CD4-positive, alpha-beta T cell treated with Interleukin-17A for 4 hours (primary cell): Measurements from ENCODE around the gene CNKSR3.
"Not testable (repeated sequence)": the region's sequence is repeated elsewhere in the genome, so short reads cannot be mapped to it uniquely, and the experiment has no call there.

Experiments
- DNase-seq: peaks from one replicate; pipeline ENCODE4 v3.0.0-alpha.2; 2020; ENCODE audit warnings: mixed read lengths

CNKSR3 gene

DNA sequence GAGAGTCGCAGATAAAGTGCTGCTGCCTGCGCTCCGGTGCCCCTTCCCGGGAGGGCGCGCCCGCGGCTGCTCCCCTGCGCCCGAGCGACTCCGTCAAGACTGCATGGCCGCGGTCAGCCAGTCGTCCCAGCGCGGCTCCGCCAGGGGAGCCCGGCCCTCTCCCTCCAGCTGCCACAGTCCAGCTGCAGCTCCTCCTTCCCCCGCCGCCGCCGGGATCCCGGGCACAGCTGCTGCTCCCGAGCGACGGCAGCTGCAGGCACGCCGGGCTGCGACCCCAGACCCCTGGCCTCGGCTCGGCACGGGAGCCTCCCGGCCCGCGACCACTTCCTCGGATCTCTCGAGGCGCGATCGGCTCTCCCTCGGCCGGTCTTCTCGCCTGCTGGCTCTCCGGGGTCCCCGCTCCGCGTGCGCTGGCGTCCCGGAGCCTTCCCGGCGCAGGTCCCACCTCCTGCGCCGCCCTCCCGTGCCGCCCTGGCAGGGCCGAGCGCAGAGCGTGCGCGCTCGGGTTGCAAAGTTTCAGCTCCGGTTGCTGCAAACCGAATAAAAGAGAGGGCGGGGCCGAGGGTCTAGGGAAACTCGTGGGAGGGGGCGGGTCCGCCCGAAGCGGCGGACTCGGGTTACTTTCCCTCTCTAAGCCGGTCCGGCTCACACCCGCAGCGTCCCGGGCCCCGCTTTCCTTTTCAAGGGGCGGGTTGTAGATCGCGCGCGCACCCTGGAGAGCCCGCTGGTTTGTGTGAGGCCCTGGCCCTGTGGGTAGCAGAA, at the start of gene CNKSR3:
CNKSR3 (minus strand) TSS at position 542 of the 762 bp plus-strand sequence. CDS start 571 bp downstream, outside the sequence.
- DNase-seq, result peak; percentile 6

DNA sequence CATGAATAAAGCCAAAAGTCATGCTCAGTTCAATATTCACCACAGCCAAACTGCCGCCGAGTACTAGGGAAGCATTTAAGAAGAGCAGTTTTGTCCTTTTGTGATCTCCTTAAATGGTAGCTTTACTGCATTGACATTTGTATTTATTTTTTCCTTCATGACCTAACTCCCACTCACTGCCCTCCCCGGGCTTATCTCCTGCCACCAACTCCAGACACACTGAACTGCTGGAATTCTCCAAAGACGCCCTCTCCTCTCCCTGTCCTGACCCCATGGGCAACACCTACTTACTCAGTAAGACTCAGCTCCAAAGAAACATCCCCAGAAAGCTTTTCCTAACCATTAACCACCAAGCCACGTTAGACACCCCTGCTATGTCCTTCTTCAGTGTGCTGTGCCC, 48.5 kb upstream of the CNKSR3 start:
- no peak for DNase-seq

DNA sequence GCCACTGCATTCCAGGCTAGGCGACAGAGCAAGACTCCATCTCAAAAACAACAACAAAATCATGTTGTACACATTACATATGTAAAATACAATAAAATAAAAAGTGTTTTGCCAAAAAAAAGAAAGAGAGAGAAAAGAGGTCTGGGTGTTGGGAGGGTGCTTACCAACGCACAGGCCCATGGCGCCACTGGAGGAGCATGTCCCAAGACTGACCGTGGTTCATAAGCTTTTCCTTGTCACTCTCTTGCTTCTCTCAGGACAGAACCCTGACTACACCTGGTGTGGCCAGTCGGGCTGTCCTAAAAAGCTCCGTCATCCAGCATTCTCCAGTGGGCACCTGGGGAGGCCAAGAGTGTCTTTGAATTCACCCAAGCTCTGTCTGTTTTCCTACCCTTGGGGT, 48.0 kb upstream of the CNKSR3 start:
- DNase-seq, result no peak

- DNase-seq, result no peak
These were observed 44.7 kb upstream of the CNKSR3 start for GRCh38 chr6:154555073-154555677.

- no peak for DNase-seq
These were observed 44.0 kb upstream of the CNKSR3 start for GRCh38 chr6:154554491-154554890.

DNA sequence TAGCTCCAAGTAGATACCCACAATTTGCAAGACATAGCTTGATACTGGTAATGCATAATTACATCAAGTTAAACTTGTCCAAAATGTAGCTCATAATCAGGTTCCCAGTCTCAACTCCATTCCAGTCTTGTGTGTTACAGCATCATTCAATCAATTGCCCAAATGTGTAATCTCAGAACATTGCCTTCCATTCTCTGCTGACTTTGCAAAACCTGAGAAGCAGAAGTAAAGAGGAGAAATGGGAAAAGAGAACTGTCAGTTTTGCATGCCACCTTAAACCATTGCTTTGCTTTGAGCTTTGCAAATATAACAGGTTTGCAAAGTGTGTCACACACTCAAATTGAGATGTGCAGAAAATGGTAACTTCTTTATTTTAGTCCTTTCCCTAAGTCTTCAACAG, 40.3 kb upstream of the CNKSR3 start:
- DNase-seq, result no peak

GRCh38 chr6:154549179-154549578, 38.7 kb upstream of the CNKSR3 start:
- DNase-seq, result no peak

DNA sequence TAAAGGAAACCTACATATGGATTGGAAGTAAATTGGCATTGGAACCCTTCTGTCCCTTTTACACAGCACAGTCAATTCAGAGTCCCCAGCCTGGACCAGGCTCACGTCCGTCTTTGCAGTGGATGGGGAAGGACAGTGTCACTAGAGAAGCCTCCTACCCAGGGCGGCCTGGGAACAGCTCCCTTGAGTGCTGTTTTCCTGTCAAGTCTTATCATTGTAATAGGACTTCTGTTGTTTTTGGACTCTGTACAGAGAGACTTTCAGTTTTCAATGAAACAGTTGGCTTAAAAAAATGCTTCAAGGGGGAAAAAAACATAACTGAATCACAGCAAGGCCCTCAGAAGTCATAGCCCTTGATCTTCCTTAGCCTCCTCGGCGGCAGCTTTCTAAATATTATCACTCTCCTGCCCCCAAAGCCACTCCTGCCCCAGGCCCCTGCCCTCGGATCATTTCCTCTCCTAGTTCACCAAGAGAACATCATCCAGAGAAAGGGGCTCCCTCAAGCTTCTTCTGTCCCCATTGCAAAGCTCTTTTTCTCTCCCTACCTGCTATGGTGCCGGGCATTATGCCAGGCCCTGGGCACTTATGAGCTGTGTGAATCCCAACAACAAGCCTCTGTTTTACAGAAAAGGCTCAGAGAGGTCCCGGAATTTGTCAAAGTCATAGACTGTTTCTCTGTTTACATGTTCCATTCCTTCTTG, 37.8 kb upstream of the CNKSR3 start:
- no peak for DNase-seq

GRCh38 chr6:154543628-154544027, 33.1 kb upstream of the CNKSR3 start:
- DNase-seq, result no peak

DNA sequence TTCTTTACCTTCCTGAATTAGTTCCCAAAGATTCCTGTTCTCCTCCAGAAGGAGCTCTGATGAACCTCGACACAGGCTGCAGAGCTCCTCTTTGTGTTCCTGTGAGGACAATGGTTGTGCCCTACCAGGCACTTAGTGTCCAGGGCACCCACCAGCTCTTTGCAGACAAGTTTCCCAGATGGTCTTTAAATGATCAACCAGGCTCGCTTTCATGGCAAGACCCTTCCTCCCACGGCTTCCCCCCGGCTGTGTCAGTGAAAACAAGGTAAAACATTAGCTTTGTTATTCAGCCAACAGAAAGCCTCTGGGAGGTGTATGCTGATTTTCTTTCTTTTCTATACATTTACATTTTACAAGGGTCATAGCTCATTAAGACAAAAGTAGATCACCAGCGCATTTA, 32.3 kb upstream of the CNKSR3 start:
- DNase-seq, result no peak

DNA sequence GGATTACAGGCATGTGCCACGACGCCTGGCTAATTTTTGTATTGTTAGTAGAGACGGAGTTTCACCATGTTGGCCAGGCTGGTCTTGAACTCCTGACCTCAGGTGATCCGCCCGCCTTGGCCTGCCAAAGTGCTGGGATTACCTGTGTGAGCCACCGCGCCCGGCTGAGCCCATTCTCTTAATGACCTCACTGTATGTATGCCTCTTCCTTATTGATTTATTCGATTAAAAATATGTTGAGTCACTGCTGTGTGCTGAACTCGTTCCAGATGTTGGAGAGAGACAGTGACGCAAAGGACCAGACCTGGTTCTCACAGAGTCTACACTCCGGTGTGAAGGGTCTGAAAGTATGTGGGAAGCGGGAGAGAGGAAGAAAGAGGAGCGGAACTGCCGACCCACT, 31.4 kb upstream of the CNKSR3 start:
- not testable (repeated sequence) for DNase-seq

DNA sequence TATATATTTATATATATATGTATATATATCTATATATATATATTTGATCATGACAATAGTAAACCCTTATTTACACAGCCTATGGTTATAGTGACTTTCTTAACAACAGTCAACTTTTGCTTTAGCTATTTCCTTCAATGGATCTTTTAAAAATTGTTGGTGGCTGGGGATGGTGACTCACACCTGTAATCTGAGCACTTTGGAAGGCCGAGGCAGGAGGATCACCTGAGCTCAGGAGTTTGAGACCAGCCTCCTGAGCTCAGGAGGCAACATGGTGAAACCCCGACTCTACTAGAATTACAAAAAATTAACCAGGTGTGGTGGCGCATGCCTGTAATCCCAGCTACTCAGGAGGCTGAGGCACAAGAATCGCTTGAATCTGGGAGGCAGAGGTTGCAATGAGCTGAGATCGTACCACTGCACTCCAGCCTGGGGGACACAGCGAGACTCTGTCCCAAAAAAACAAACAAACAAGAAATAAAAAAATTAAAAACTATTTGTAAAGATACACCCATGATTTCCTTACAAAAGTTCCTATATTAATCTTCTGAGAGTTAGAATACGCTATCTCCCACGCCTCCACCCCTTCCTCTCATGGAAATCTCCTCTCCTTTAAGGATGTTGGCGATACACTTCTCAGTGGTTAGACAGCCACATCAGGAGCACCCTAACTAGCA, 29.2 kb upstream of the CNKSR3 start:
- no peak for DNase-seq

DNA sequence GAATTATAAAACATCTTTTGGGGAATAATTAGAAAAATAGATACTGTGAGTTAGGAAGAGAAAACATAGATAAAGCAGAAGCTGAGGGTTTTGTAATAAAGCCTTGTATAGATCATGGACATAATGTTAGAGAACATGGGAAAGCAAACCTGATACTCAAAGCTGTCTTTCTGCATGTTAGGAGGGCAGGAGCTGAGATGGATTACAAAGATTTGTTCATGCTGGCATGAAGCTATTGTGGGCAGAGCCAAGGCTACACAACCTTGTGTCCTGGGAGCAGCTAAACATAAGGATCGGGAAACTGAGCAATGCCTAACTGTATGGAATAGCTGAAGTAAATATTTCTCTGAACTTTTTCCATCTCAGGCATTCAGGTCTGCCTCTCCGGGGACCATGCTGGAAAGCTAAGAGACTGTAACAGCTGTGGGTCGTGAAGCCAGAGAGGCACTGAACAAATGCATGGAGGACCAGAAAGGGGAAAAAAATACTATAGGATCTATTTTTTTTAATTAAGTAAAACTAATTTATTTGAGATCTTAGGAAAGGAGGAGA, 28.2 kb upstream of the CNKSR3 start:
- no peak for DNase-seq

GRCh38 chr6:154537511-154538325, 27.2 kb upstream of the CNKSR3 start:
- no peak for DNase-seq

DNA sequence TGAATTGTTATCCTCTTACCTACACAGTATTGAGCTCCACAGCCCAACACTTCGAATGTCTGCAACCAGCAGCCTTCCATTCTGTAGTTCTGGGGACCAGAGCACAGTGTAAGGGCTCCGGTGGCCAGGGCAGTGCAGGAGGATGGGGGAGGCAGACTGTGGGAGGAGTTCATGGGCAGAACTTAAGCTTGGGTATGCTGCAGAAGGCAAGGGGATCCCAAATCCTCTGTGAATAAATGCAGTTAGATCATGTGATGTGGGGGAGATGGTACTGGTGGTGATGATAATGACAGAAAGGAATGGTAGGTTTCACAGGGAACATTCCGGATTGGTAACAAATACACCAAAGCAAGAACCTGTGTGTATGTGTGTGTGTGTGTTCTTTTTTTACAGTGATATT, 26.5 kb upstream of the CNKSR3 start:
- DNase-seq, result no peak

- no peak for DNase-seq
These were observed 25.8 kb upstream of the CNKSR3 start for GRCh38 chr6:154536255-154536654.

DNA sequence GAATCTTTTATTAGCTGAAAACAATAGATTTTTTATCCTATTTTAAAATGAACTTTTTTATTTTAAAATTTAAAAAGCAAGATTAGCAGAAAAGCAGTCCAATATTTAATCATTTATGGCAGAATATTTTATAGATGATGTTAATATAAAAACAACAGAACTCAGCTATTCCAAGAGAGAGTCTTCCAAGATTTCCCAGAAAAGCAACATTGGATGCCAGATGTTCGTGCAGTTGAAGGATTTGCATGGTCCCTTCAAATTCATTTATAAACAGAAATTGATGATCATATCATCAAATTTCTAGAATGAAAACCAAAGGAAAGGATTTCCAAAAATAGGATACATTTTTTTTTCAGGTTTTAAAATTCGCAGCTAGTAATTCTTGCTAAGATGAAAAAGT, 25.4 kb upstream of the CNKSR3 start:
- no peak for DNase-seq

DNA sequence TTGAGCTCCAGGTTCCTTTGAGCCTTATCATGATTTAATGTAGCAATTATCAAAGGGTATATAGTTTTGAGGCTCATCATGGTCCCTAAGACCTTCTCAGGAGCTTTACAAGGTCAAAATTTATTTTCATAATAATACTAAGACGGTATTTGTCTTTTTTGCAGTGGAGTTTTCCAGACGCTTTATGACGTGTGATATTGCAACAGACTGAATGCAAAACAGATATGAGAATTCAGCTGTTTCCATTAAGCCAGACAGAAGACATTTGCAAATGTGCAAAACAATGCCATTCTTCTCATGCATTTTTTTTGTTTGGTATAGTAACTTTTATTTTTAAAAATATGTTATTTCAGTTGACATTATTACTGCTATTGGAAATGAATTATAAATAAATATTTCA, 24.7 kb upstream of the CNKSR3 start:
- DNase-seq, result no peak

DNA sequence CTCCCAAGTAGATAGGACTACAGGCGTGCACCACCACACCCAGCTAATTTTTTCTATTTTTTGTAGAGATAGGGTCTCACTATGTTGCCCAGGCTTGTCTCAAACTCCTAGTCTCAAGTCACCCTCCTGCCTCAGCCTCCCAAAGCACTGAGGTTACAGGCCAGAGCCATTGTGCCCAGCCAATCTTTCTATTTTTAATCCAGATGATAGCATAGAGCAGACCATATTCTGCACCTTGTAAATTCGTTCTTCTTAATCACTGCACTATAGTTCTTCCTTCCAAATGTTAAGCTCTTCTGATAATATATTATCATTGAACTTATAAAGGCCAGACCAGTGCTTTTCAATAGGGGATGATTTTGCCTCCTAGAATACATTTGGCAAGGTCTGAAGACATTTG, 24.0 kb upstream of the CNKSR3 start:
- DNase-seq, result no peak

DNA sequence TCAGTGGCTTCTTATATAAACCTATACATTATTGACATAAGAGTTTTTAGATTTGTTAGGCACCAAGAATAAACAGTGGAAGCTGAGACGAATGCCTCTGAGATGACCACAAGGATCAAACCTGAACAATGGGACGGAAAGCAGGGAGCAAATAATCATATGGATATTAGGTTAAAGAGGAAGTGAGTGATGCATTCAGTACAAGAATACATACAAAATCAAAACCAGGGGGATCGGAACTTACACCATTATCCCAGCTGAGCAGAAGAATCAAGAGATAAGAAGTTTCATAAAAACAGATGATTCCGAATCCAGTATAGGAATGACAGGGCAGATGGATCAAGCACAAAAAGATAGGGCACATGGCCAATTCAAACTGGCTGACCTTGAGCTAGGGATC, 21.9 kb upstream of the CNKSR3 start:
- DNase-seq, result no peak

DNA sequence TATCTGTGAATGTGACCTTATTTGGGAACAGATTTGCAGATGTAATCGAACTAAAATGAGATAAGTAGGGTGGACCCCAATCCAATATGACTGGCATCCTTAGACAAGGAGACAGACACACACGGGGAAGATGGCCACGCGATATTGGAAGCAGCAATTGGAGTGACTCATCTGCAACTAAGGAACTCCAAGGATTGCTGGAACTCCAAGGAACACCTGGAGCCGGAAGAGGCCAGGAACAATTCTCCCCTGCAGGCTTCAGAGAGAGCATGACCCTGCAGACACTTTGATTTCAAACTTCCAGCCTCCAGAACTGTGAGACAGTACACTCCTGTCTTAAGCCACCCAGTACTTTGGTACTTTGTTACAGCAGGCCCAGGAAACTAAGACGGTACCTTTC, 19.5 kb upstream of the CNKSR3 start:
- no peak for DNase-seq

DNA sequence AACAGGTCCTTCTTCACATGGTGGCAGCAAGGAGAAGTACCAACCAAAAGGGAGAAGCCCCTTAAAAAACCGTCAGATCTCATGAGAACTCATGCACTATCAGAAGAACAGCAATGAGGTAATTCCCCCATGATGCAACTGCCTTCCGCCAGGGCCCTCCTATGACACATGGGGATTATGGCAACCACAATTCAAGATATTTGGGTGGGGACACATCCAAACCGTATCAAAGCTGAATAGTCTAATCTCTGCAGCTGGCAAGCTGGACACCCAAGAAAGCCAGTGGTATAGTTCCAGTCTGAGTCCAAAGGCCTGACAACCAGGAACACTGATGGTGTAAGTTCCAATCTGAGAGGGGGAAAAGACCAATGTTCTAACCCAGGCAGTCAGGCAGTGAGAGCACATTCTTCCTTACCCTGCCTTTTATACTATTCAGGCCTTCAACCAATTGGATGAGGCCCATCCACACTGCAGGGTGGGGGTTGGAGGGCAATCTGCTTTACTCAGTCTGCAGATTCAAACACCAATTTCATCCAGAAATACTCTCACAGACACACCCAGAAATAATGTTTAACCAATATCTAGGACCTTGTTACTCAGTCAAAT, 17.9 kb upstream of the CNKSR3 start:
- no peak for DNase-seq
